Caco-2 (cell line): Measurements from ENCODE around the gene YIPF1. TPM values are rescaled to one million over a fixed set of nuclear protein-coding genes. Genes with fewer than 3 reads are reported as not detected.

ENCODE experiments used
- BruUV-seq: library from RNA; stranded (reverse); fragments of 400-500 nt; replicated peaks from 2 replicates; lab custom pipeline; 2021; lab: Mats Ljungman, UMichigan
- CTCF ChIA-PET: fragments of 300-600 bp; sonication (Branson Sonifier 250); formaldehyde crosslinking; loops from one replicate; lab custom pipeline; 2022; ENCODE audit warnings: antibody characterized with exemption; lab: Charles Lee
- POLR2A ChIA-PET: fragments of 300-600 bp; sonication (Branson Sonifier 250); formaldehyde crosslinking; loops from one replicate; lab custom pipeline; 2022; ENCODE audit warnings: antibody characterized with exemption; lab: Charles Lee
- DNase-seq, 2 experiments: peaks; one replicate each; pipeline versions ENCODE4 v3.0.0 to v3.0.0-alpha.2; 2020 to 2022
- H3K27me3 ChIP-seq: replicated peaks from 2 replicates; pipeline ENCODE4 v1.6.0; 2011; ENCODE audit warnings: low read length; ENCODE audit not compliant: control insufficient read depth, insufficient read depth
- H3K36me3 ChIP-seq: 2 replicates; pipeline ENCODE4 v1.5.1; 2011; ENCODE audit warnings: low read length; ENCODE audit not compliant: control insufficient read depth, insufficient read depth
- H3K4me1 ChIP-seq: fragments of 250-450 bp; sonication (Bioruptor Pico); 2 replicates; pipeline ENCODE4 v1.5.1; 2020; ENCODE audit warnings: mild to moderate bottlenecking
- H3K4me3 ChIP-seq: 2 replicates; pipeline ENCODE4 v1.5.1; 2011; ENCODE audit warnings: low read depth, mild to moderate bottlenecking, control low read depth, low read length
- H3K9me3 ChIP-seq: fragments of 250-450 bp; sonication (Bioruptor Pico); 2 replicates; pipeline ENCODE4 v1.5.1; 2020; ENCODE audit warnings: mild to moderate bottlenecking, moderate library complexity
- H3K27ac Mint-ChIP-seq: one replicate; pipeline ENCODE4 v1.8.0; 2022; ENCODE audit warnings: mixed read lengths; ENCODE audit not compliant: unreplicated experiment
- H3K27me3 Mint-ChIP-seq: one replicate; pipeline ENCODE4 v1.8.0; 2022; ENCODE audit warnings: mixed read lengths; ENCODE audit not compliant: insufficient read depth, unreplicated experiment
- H3K36me3 Mint-ChIP-seq: one replicate; pipeline ENCODE4 v1.8.0; 2022; ENCODE audit warnings: mild to moderate bottlenecking, mixed read lengths; ENCODE audit not compliant: insufficient read depth, unreplicated experiment
- H3K4me1 Mint-ChIP-seq: one replicate; pipeline ENCODE4 v1.8.0; 2022; ENCODE audit warnings: low read depth, mixed read lengths; ENCODE audit not compliant: unreplicated experiment
- H3K4me3 Mint-ChIP-seq: one replicate; pipeline ENCODE4 v1.8.0; 2022; ENCODE audit warnings: mild to moderate bottlenecking, moderate library complexity, mixed read lengths; ENCODE audit not compliant: unreplicated experiment
- H3K9me3 Mint-ChIP-seq: one replicate; pipeline ENCODE4 v1.8.0; 2022; ENCODE audit warnings: mixed read lengths; ENCODE audit not compliant: unreplicated experiment
- CTCF ChIP-seq, 2 experiments: fragments of 200-600 bp in 1 of 2; IDR thresholded peaks; 1 replicate in 1 of 2; 2 replicates in 1 of 2; pipeline versions ENCODE4 v1.5.1 to v1.8.0; 2011 to 2022; ENCODE audit warnings: antibody characterized with exemption in 1 of 2, control low read depth in 1 of 2, inconsistent platforms in 1 of 2, low read depth in 1 of 2, low read length in 1 of 2, mild to moderate bottlenecking in 1 of 2, moderate library complexity in 1 of 2; ENCODE audit not compliant: insufficient read depth in 1 of 2, severe bottlenecking in 1 of 2, unreplicated experiment in 1 of 2
- intact Hi-C: fragments of 100-400 bp; cut with micrococcal nuclease; formaldehyde crosslinking; loops from one replicate; pipeline ENCODE4 v1.10.0; 2022; ENCODE audit not compliant: unreplicated experiment
- total RNA-seq: library from RNA; stranded (reverse); gene quantifications from 2 replicates; pipeline ENCODE4 v1.2.3, GENCODE V29; 2022

The YIPF1 gene
- total RNA-seq, 1 experiment from 2014 or later, result 17.2 TPM

DNA sequence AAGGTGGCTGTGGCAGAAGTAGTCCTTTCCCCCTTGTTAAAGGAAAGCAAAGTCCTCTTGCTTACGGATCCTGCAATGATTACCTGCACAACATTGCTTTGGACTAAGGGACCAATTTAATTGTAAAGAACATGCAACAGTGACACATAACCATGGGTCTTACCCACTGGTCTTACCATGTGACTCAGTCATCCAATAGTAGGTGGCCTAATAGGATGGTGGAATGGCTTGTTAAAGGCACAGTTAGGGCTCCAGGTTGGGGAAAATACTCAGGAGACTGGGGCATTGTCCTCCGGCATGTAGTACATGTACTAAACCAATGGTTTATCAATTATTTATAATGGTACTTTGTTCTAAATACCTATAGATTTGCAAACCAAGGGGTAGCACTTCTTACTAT is 2.1 kb upstream of the YIPF1 start:
- no peak overlapping the region for H3K27ac Mint-ChIP-seq
- no peaks in the 10 kb centered on the region for H3K9me3 ChIP-seq
- no peak overlapping the region for H3K4me3 ChIP-seq
- no peaks in the 10 kb centered on the region for H3K36me3 ChIP-seq
- H3K4me1 Mint-ChIP-seq, result peaks cover 21% of the 10 kb centered on the region
- ChIA-PET POLR2A (no interaction called here), CTCF (no interaction called here)
- intact Hi-C loops, result loop anchor here (2.0 kb wide), 1 partner anchor 15 kb away; no protein-coding TSS in a partner anchor
- H3K27me3 ChIP-seq, result no peaks in the 10 kb centered on the region
- no peak for DNase-seq
- H3K4me1 ChIP-seq, result peaks cover 24% of the 10 kb centered on the region
- no peak overlapping the region for H3K4me3 Mint-ChIP-seq
- no peaks in the 10 kb centered on the region for H3K27me3 Mint-ChIP-seq
- peaks cover 9% of the 10 kb centered on the region for H3K36me3 Mint-ChIP-seq
- no peaks in the 10 kb centered on the region for H3K9me3 Mint-ChIP-seq
- no peak for TF ChIP-seq CTCF (IDR thresholded peaks at IDR 0.05; ENCODE audit: insufficient read depth in 1 of 2, low read depth in 1 of 2, low read length in 1 of 2, severe bottlenecking in 1 of 2, unreplicated experiment in 1 of 2)
- no TSS peak for BruUV-seq

DNA sequence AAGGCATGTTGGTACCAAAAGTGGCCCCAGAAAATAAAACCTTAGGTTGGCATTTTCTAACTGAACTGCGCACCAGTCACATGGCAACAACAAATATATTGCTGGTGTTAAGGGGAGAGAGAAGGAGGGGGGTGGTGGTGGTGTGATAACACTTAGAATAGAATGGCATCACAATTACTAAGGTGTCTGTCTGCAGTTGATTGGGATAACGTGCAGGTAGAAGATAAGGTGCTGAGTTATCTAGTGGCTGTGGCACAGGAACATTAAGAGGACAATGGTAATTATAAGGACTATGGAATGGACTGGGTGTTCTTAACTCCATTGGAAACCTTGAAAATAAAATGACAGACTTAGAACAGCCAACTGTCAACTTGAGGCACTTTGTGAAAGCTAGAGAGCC is 1.4 kb upstream of the YIPF1 start:
- Mint-ChIP-seq H3K4me1 (peaks cover 21% of the 10 kb centered on the region), H3K9me3 (no peaks in the 10 kb centered on the region), H3K27ac (no peak overlapping the region), H3K36me3 (peaks cover 9% of the 10 kb centered on the region), H3K4me3 (no peak overlapping the region), H3K27me3 (no peaks in the 10 kb centered on the region)
- Histone ChIP-seq H3K4me1 (peaks cover 24% of the 10 kb centered on the region), H3K36me3 (no peaks in the 10 kb centered on the region), H3K9me3 (no peaks in the 10 kb centered on the region), H3K4me3 (no peak overlapping the region), H3K27me3 (no peaks in the 10 kb centered on the region)
- POLR2A ChIA-PET, result no interaction called here
- no TSS peak for BruUV-seq
- DNase-seq, result no peak
- intact Hi-C loops, result no loop called here
- CTCF ChIA-PET, result no interaction called here
- TF ChIP-seq CTCF (IDR thresholded peaks at IDR 0.05; ENCODE audit: insufficient read depth in 1 of 2, low read depth in 1 of 2, low read length in 1 of 2, severe bottlenecking in 1 of 2, unreplicated experiment in 1 of 2), result no peak

DNA sequence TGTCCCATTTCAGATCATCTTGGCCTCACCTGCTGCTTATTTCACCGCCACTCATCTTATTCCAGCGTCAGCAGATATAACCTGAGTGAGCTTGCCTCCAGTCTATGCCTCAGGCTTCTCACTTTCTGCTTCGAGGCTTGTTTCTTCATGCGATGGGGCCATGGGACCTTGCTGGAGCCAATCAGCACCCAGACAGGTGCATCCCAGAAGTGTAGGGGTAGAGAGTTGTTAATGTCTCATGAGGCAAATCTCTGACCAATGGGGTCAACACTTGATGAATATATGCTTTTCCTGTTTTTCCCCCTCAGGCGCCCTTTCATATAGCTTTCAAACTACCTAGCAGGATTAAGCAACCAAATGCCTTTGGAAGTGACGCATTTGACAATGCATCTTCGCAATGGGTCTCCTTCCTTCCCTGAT is 935 bp upstream of the YIPF1 start:
- Histone ChIP-seq H3K4me1 (peaks cover 24% of the 10 kb centered on the region), H3K27me3 (no peaks in the 10 kb centered on the region), H3K36me3 (no peaks in the 10 kb centered on the region), H3K9me3 (no peaks in the 10 kb centered on the region), H3K4me3 (no peak overlapping the region)
- H3K27me3 Mint-ChIP-seq, result no peaks in the 10 kb centered on the region
- intact Hi-C loops, result no loop called here
- no peak for DNase-seq
- peak overlapping the region; percentile 89 for H3K27ac Mint-ChIP-seq
- no peak for TF ChIP-seq CTCF (IDR thresholded peaks at IDR 0.05; ENCODE audit: insufficient read depth in 1 of 2, low read depth in 1 of 2, low read length in 1 of 2, severe bottlenecking in 1 of 2, unreplicated experiment in 1 of 2)
- no TSS peak for BruUV-seq
- peaks cover 9% of the 10 kb centered on the region for H3K36me3 Mint-ChIP-seq
- H3K4me1 Mint-ChIP-seq, result peaks cover 16% of the 10 kb centered on the region
- ChIA-PET POLR2A (no interaction called here), CTCF (interaction anchor here (1.2 to 1.6 kb wide), 2 partner anchors 12 to 57 kb away, joined by 3 to 4 read pairs; no protein-coding TSS in a partner anchor)
- peak overlapping the region; percentile 93 for H3K4me3 Mint-ChIP-seq
- no peaks in the 10 kb centered on the region for H3K9me3 Mint-ChIP-seq
